ENCODE measurements around the gene MORN5.

MORN5 gene

GRCh38 chr9:122118343-122119165, 41.2 kb upstream of the MORN5 start:
- Histone ChIP-seq H3K4me2 (ENCODE audit: low read length) (no peak overlapping the region), H3K9ac (ENCODE audit: low read depth, low read length) (no peak overlapping the region), H3K9me3 (replicated peaks; ENCODE audit: low read length) (no peaks in the 10 kb centered on the region), H3K4me3 (ENCODE audit: low read length) (no peak overlapping the region), H3K4me1 (ENCODE audit: control insufficient read depth, insufficient read depth, low read length) (no peaks in the 10 kb centered on the region), H3K27me3 (ENCODE audit: control insufficient read depth, insufficient read depth, low read length) (peaks cover 26% of the 10 kb centered on the region), H3K36me3 (ENCODE audit: insufficient read depth, low read length) (no peaks in the 10 kb centered on the region)

DNA sequence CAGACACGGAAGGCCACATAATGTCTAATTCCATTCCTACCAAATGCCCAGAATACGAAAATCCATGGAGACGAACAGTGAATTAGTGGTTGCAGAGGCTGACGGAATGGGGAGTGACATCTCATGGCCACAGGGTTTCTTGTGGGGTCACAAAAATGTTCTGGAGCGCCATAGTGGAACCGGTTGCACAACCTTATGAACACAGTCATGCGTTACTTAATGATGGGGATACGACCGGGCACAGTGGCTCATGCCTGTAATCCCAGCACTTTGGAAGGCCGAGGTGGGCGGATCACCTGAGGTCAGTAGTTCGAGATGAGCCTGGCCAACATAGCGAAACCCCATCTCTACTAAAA, 40.6 kb upstream of the MORN5 start:
- H3K9me3 ChIP-seq (replicated peaks; ENCODE audit: low read length), result no peaks in the 10 kb centered on the region
- no peak overlapping the region for H3K4me3 ChIP-seq (ENCODE audit: low read length)
- H3K27me3 ChIP-seq (ENCODE audit: control insufficient read depth, insufficient read depth, low read length), result peaks cover 27% of the 10 kb centered on the region
- no peaks in the 10 kb centered on the region for H3K4me1 ChIP-seq (ENCODE audit: control insufficient read depth, insufficient read depth, low read length)
- no peak overlapping the region for H3K9ac ChIP-seq (ENCODE audit: low read depth, low read length)
- no peaks in the 10 kb centered on the region for H3K36me3 ChIP-seq (ENCODE audit: insufficient read depth, low read length)
- no peak overlapping the region for H3K4me2 ChIP-seq (ENCODE audit: low read length)

- Histone ChIP-seq H3K9ac (ENCODE audit: low read depth, low read length) (no peak overlapping the region), H3K4me1 (ENCODE audit: control insufficient read depth, insufficient read depth, low read length) (no peaks in the 10 kb centered on the region), H3K27me3 (ENCODE audit: control insufficient read depth, insufficient read depth, low read length) (peaks cover 26% of the 10 kb centered on the region), H3K4me3 (ENCODE audit: low read length) (no peak overlapping the region), H3K4me2 (ENCODE audit: low read length) (no peak overlapping the region), H3K9me3 (replicated peaks; ENCODE audit: low read length) (no peaks in the 10 kb centered on the region), H3K36me3 (ENCODE audit: insufficient read depth, low read length) (no peaks in the 10 kb centered on the region)
These were observed 40.0 kb upstream of the MORN5 start for GRCh38 chr9:122119721-122120120.

DNA sequence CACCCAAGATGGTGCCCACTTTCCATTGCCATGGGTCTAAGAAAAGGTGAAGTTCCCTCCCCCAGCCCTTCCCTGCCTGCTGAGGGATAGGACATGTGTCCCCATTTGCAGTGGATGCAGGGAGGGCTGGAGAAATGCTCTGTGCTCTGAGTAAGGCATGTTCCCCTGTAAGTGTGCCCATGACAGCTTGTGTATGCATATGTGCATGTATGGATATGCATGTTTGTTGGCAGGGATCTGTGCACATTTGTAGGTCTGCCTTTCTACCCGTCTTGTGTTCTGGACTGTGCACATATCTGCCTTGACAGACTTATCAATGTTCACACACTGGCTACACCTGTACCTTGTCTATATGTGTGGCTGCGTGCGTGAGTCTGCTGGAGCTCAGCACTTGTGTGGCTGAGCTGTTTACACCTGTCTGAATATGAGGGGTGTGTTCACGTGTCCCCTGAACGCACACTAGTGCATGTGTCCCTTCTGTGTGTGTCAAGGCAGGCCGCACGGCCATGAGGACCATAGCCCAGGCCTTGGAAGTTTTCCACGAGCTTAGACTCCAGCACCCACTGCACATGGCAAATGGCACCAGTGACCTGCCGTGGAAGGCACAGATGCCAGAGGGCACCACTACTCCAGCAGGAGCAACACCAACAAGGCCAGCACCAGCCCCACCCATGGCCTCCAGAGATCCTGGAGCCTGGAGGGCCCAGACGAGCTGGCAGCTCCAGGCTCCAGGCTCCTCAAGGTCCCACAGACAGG, 39.2 kb upstream of the MORN5 start:
- peaks cover 3% of the 10 kb centered on the region for H3K4me1 ChIP-seq (ENCODE audit: control insufficient read depth, insufficient read depth, low read length)
- H3K4me3 ChIP-seq (ENCODE audit: low read length), result no peak overlapping the region
- H3K27me3 ChIP-seq (ENCODE audit: control insufficient read depth, insufficient read depth, low read length), result peaks cover 19% of the 10 kb centered on the region
- no peak overlapping the region for H3K9ac ChIP-seq (ENCODE audit: low read depth, low read length)
- H3K4me2 ChIP-seq (ENCODE audit: low read length), result no peak overlapping the region
- no peaks in the 10 kb centered on the region for H3K36me3 ChIP-seq (ENCODE audit: insufficient read depth, low read length)
- H3K9me3 ChIP-seq (replicated peaks; ENCODE audit: low read length), result no peaks in the 10 kb centered on the region

DNA sequence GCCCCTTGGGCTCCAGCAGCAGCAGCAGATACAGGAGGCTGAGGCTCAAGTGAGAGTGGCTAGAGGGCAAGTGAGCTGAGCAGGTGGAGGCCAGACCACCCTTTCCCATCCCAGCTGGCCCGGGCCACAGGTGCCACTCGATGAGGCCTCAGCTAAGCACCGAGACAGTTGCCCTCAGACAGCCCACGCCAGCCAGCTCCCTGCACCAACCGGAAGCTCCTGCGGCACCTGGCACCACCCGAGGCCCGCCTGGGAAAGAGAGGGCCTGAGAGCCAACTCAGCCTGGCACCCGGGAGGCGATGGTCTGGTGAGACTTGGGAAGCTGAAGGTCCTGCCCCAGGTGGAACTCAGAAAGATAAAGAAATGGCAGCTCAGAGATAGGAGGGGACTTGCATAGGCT, 38.3 kb upstream of the MORN5 start:
- H3K9me3 ChIP-seq (replicated peaks; ENCODE audit: low read length), result no peaks in the 10 kb centered on the region
- peaks cover 12% of the 10 kb centered on the region for H3K4me1 ChIP-seq (ENCODE audit: control insufficient read depth, insufficient read depth, low read length)
- no peak overlapping the region for H3K4me2 ChIP-seq (ENCODE audit: low read length)
- no peaks in the 10 kb centered on the region for H3K36me3 ChIP-seq (ENCODE audit: insufficient read depth, low read length)
- H3K9ac ChIP-seq (ENCODE audit: low read depth, low read length), result no peak overlapping the region
- no peak overlapping the region for H3K4me3 ChIP-seq (ENCODE audit: low read length)
- peaks cover 12% of the 10 kb centered on the region for H3K27me3 ChIP-seq (ENCODE audit: control insufficient read depth, insufficient read depth, low read length)

- H3K36me3 ChIP-seq (ENCODE audit: insufficient read depth, low read length), result no peaks in the 10 kb centered on the region
- no peak overlapping the region for H3K4me2 ChIP-seq (ENCODE audit: low read length)
- no peak overlapping the region for H3K4me3 ChIP-seq (ENCODE audit: low read length)
- peaks cover 11% of the 10 kb centered on the region for H3K27me3 ChIP-seq (ENCODE audit: control insufficient read depth, insufficient read depth, low read length)
- peaks cover 15% of the 10 kb centered on the region for H3K4me1 ChIP-seq (ENCODE audit: control insufficient read depth, insufficient read depth, low read length)
- H3K9ac ChIP-seq (ENCODE audit: low read depth, low read length), result no peak overlapping the region
- H3K9me3 ChIP-seq (replicated peaks; ENCODE audit: low read length), result no peaks in the 10 kb centered on the region
These were observed 37.8 kb upstream of the MORN5 start for GRCh38 chr9:122121931-122122330.

DNA sequence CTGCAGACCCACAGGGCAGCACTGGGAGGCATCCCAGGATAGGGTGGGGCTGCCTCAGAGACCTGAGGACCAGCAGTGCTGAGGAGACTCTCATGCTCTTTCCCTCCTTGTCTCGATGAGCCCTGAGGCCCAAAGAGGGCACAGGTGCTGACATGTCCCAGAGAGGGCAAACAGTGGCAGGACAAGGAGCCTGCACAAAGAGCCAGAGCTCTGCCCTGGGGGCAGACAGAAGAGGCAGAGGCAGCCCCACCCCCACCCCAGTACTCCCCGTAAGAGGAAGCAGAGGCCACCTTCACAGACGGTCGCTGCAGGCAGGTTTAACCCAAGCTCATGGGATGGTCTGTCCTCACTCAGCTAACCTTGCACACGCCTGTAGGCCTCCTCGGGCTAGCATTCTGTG, 37.2 kb upstream of the MORN5 start:
- Histone ChIP-seq H3K4me2 (ENCODE audit: low read length) (no peak overlapping the region), H3K4me3 (ENCODE audit: low read length) (no peak overlapping the region), H3K4me1 (ENCODE audit: control insufficient read depth, insufficient read depth, low read length) (peaks cover 15% of the 10 kb centered on the region)

DNA sequence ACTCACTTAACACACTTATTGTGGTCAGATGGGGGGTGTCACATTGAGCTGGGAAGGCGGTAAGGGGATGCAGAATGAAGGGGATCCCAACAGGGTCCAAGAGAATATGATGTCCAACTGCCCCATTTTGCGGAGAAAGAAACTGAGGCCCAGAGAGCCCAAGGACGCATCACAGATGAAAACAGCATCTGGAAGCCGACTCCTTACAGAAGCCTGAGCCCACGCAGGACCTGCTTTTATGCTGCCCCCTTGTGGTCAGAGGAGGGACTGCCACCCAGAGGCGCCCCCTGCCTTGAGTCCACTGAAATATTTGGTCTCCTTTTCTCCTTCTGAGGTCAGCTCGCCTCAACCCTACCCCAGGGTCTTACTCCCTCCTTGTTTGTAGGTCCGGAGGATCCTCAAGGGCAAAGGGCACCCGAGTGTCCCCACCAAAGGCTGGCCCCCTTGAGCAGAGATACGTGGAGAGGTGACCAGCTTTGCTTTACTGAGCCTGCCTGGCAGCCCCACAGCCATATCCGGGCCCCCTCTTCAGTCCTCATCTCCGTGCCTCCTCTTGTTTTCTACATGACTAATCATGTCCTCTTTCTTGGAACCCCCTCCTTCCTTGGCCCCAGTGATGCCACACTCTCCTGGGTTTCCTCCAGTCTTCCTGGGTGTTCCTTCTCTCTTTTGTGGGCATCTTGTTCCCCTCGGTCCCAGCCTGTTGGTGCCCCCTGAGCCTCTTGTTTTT, 36.6 kb upstream of the MORN5 start:
- Histone ChIP-seq H3K4me1 (ENCODE audit: control insufficient read depth, insufficient read depth, low read length) (peaks cover 15% of the 10 kb centered on the region), H3K9me3 (replicated peaks; ENCODE audit: low read length) (no peaks in the 10 kb centered on the region), H3K36me3 (ENCODE audit: insufficient read depth, low read length) (no peaks in the 10 kb centered on the region), H3K9ac (ENCODE audit: low read depth, low read length) (no peak overlapping the region), H3K4me2 (ENCODE audit: low read length) (no peak overlapping the region), H3K27me3 (ENCODE audit: control insufficient read depth, insufficient read depth, low read length) (peaks cover 11% of the 10 kb centered on the region), H3K4me3 (ENCODE audit: low read length) (no peak overlapping the region)

More for the DNA sequence above, 37.2 kb upstream of the MORN5 start:
- Histone ChIP-seq H3K36me3 (ENCODE audit: insufficient read depth, low read length) (no peaks in the 10 kb centered on the region), H3K9ac (ENCODE audit: low read depth, low read length) (no peak overlapping the region), H3K9me3 (replicated peaks; ENCODE audit: low read length) (no peaks in the 10 kb centered on the region), H3K27me3 (ENCODE audit: control insufficient read depth, insufficient read depth, low read length) (peaks cover 11% of the 10 kb centered on the region)

GRCh38 chr9:122124048-122124447, 35.7 kb upstream of the MORN5 start:
- H3K36me3 ChIP-seq (ENCODE audit: insufficient read depth, low read length), result no peaks in the 10 kb centered on the region
- no peak overlapping the region for H3K4me2 ChIP-seq (ENCODE audit: low read length)
- H3K9ac ChIP-seq (ENCODE audit: low read depth, low read length), result no peak overlapping the region
- no peak overlapping the region for H3K4me3 ChIP-seq (ENCODE audit: low read length)
- H3K27me3 ChIP-seq (ENCODE audit: control insufficient read depth, insufficient read depth, low read length), result peaks cover 11% of the 10 kb centered on the region
- H3K9me3 ChIP-seq (replicated peaks; ENCODE audit: low read length), result no peaks in the 10 kb centered on the region
- H3K4me1 ChIP-seq (ENCODE audit: control insufficient read depth, insufficient read depth, low read length), result peaks cover 15% of the 10 kb centered on the region

- peaks cover 15% of the 10 kb centered on the region for H3K4me1 ChIP-seq (ENCODE audit: control insufficient read depth, insufficient read depth, low read length)
- no peak overlapping the region for H3K9ac ChIP-seq (ENCODE audit: low read depth, low read length)
- peaks cover 11% of the 10 kb centered on the region for H3K27me3 ChIP-seq (ENCODE audit: control insufficient read depth, insufficient read depth, low read length)
- no peaks in the 10 kb centered on the region for H3K9me3 ChIP-seq (replicated peaks; ENCODE audit: low read length)
- no peaks in the 10 kb centered on the region for H3K36me3 ChIP-seq (ENCODE audit: insufficient read depth, low read length)
- no peak overlapping the region for H3K4me2 ChIP-seq (ENCODE audit: low read length)
- no peak overlapping the region for H3K4me3 ChIP-seq (ENCODE audit: low read length)
These were observed 35.2 kb upstream of the MORN5 start for GRCh38 chr9:122124528-122124927.

- H3K9ac ChIP-seq (ENCODE audit: low read depth, low read length), result no peak overlapping the region
- H3K4me1 ChIP-seq (ENCODE audit: control insufficient read depth, insufficient read depth, low read length), result peaks cover 15% of the 10 kb centered on the region
- H3K4me3 ChIP-seq (ENCODE audit: low read length), result no peak overlapping the region
- peaks cover 11% of the 10 kb centered on the region for H3K27me3 ChIP-seq (ENCODE audit: control insufficient read depth, insufficient read depth, low read length)
- H3K9me3 ChIP-seq (replicated peaks; ENCODE audit: low read length), result no peaks in the 10 kb centered on the region
- H3K36me3 ChIP-seq (ENCODE audit: insufficient read depth, low read length), result no peaks in the 10 kb centered on the region
- H3K4me2 ChIP-seq (ENCODE audit: low read length), result no peak overlapping the region
These were observed 34.6 kb upstream of the MORN5 start for GRCh38 chr9:122125158-122125508.
